GM21515 (cell line): Measurements from ENCODE around the gene TMEM86A.

Experiments used
- ATAC-seq: cut with Tn5 transposase; IDR thresholded peaks from one replicate; pipeline ENCODE4 v1.9.1; 2021; ENCODE audit not compliant: unreplicated experiment

Gene TMEM86A

GRCh38 chr11:18722293-18722637, 23.7 kb downstream of the TMEM86A start:
- no peak for ATAC-seq

- no peak for ATAC-seq
These were observed 25.4 kb downstream of the TMEM86A start for GRCh38 chr11:18723991-18724390.

GRCh38 chr11:18726040-18726439, 27.5 kb downstream of the TMEM86A start, which contains the start of gene IGSF22:
IGSF22 (minus strand) TSS chr11:18726188; CDS start chr11:18724236, 1,952 bp downstream.
- ATAC-seq, result no peak

GRCh38 chr11:18727479-18728236, 29.1 kb downstream of the TMEM86A start:
- ATAC-seq, result peak; percentile 47

GRCh38 chr11:18728658-18729057, 30.1 kb downstream of the TMEM86A start:
- ATAC-seq, result no peak

- ATAC-seq, result no peak
These were observed 30.8 kb downstream of the TMEM86A start for GRCh38 chr11:18729426-18729825.

GRCh38 chr11:18730020-18730419, 31.4 kb downstream of the TMEM86A start:
- ATAC-seq, result no peak

- ATAC-seq, result no peak
These were observed 32.9 kb downstream of the TMEM86A start for GRCh38 chr11:18731441-18731840.

- ATAC-seq, result no peak
These were observed 33.6 kb downstream of the TMEM86A start for GRCh38 chr11:18731949-18732821.

- ATAC-seq, result no peak
These were observed 34.6 kb downstream of the TMEM86A start for GRCh38 chr11:18733202-18733601.

- ATAC-seq, result no peak
These were observed 38.1 kb downstream of the TMEM86A start for GRCh38 chr11:18736590-18737148.

GRCh38 chr11:18737642-18738041, 39.1 kb downstream of the TMEM86A start:
- ATAC-seq, result no peak

GRCh38 chr11:18739685-18740084, 41.1 kb downstream of the TMEM86A start:
- no peak for ATAC-seq

- no peak for ATAC-seq
These were observed 43.2 kb downstream of the TMEM86A start for GRCh38 chr11:18741783-18742182.

GRCh38 chr11:18743365-18743764, 44.8 kb downstream of the TMEM86A start:
- ATAC-seq, result no peak

GRCh38 chr11:18743900-18744514, 45.4 kb downstream of the TMEM86A start:
- no peak for ATAC-seq

- no peak for ATAC-seq
These were observed 46.7 kb downstream of the TMEM86A start for GRCh38 chr11:18745251-18745650.

GRCh38 chr11:18748766-18749365, 50.3 kb downstream of the TMEM86A start:
- no peak for ATAC-seq

GRCh38 chr11:18749681-18750319, 51.2 kb downstream of the TMEM86A start:
- ATAC-seq, result no peak

- ATAC-seq, result no peak
These were observed 52.4 kb downstream of the TMEM86A start for GRCh38 chr11:18750944-18751343.
